Measurements from ENCODE around the gene SHB. TPM values are rescaled to one million over a fixed set of nuclear protein-coding genes. Genes with fewer than 3 reads are reported as not detected.

Gene SHB
- total and polyA plus RNA-seq, 2 donors (not counting 1 experiment from before 2014, with no cell fraction given) = 9.9 to 13.9 TPM

DNA sequence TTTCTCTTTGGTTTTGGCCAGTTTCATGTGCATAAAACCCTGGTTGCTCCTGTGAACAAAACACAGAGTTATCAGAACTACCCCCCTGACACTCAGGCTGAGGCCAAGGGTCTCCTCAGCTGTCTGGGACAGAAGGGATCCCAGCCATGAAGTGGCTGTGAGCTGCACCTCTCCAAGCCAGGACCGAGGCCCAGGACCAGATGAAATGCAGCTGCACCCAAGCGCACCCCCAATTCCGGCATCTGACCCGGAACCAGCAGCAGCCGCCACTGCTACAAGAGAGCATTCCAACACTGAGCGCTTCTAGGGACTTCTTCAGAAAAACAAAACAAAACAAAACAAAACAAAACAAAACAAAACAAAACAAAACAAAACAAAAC lies 149.1 kb downstream of the SHB start:
- Histone ChIP-seq H3K4me3 (replicated peaks in 1 of 4; ENCODE audit: control extremely low read depth in 1 of 4, insufficient read depth in 1 of 4, low read depth in 3 of 4, low read length in 4 of 4) (no peak overlapping the region), H3K27me3 (ENCODE audit: control insufficient read depth, insufficient read depth, low read length) (no peaks in the 10 kb centered on the region), H3K27ac (ENCODE audit: insufficient read depth, low read length) (no peak overlapping the region), H3K79me2 (ENCODE audit: control insufficient read depth, insufficient read depth, low read length) (no peaks in the 10 kb centered on the region), H3K9me3 (ENCODE audit: control insufficient read depth, insufficient read depth, low read depth, low read length) (no peaks in the 10 kb centered on the region), H3K36me3 (ENCODE audit: control insufficient read depth, insufficient read depth, low read length) (peaks cover 23% of the 10 kb centered on the region), H4K20me1 (ENCODE audit: control insufficient read depth, extremely low read depth, insufficient read depth, low read length) (no peaks in the 10 kb centered on the region), H2AFZ (ENCODE audit: low read length) (no peak overlapping the region), H3K4me1 (ENCODE audit: control insufficient read depth, extremely low read depth, insufficient read depth, low read length) (peaks cover 4% of the 10 kb centered on the region), H3K4me2 (ENCODE audit: extremely low read depth, insufficient read depth, low read length) (no peak overlapping the region), H3K9ac (ENCODE audit: insufficient read depth, low read length) (no peak overlapping the region)
- no peak for DNase-seq (ENCODE audit: low read depth in 2 of 2)
- no peak for TF ChIP-seq EZH2 (IDR thresholded peaks at IDR 0.05; ENCODE audit: low read length, missing control alignments)
- TF ChIP-seq, protein P1, sequence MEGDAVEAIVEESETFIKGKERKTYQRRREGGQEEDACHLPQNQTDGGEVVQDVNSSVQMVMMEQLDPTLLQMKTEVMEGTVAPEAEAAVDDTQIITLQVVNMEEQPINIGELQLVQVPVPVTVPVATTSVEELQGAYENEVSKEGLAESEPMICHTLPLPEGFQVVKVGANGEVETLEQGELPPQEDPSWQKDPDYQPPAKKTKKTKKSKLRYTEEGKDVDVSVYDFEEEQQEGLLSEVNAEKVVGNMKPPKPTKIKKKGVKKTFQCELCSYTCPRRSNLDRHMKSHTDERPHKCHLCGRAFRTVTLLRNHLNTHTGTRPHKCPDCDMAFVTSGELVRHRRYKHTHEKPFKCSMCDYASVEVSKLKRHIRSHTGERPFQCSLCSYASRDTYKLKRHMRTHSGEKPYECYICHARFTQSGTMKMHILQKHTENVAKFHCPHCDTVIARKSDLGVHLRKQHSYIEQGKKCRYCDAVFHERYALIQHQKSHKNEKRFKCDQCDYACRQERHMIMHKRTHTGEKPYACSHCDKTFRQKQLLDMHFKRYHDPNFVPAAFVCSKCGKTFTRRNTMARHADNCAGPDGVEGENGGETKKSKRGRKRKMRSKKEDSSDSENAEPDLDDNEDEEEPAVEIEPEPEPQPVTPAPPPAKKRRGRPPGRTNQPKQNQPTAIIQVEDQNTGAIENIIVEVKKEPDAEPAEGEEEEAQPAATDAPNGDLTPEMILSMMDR (conservative IDR thresholded peaks at IDR 0.05 in 1 of 2, IDR thresholded peaks at IDR 0.05 in 1 of 2; ENCODE audit: low read depth in 1 of 2, low read length in 2 of 2) = no peak

DNA sequence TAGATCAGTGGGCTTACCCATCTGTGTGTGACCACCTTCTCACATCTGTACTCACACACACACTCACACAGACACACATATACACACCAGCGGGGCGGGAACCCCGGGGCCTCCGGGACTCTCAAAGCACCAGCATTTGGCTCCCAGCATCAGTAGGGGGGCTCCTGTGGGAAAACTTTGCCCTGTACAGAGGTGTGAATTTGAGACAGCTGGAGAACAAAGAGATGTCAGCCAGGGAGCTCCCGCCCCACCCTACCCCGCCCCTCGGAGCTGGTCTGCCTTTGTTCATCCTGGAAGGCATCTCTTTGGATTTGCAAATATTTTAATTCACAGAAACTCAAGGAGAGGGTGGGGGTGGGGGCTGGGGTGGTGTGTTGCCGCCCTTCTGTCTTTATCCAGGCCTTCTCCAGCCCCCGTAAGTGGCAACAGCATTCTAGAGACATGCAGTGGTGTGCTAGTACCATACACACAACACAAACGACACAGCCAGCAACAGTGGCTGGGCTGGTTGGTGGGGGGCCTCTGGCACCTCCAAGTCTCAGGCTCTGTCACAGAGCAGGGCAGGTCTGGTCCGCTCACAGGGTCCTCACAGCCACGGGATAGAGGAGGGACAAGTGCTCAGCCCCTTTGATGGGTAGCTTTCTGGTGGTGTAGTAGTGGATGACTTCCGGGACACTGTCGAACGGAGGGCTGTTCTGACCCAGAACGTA lies 149.6 kb downstream of the SHB start:
- H3K27me3 ChIP-seq (ENCODE audit: control insufficient read depth, insufficient read depth, low read length) = no peaks in the 10 kb centered on the region
- no peaks in the 10 kb centered on the region for H3K9me3 ChIP-seq (ENCODE audit: control insufficient read depth, insufficient read depth, low read depth, low read length)
- H3K4me1 ChIP-seq (ENCODE audit: control insufficient read depth, extremely low read depth, insufficient read depth, low read length) = peaks cover 4% of the 10 kb centered on the region
- H3K9ac ChIP-seq (ENCODE audit: insufficient read depth, low read length) = no peak overlapping the region
- H2AFZ ChIP-seq (ENCODE audit: low read length) = no peak overlapping the region
- H3K4me2 ChIP-seq (ENCODE audit: extremely low read depth, insufficient read depth, low read length) = no peak overlapping the region
- H3K36me3 ChIP-seq (ENCODE audit: control insufficient read depth, insufficient read depth, low read length) = peaks cover 23% of the 10 kb centered on the region
- DNase-seq (ENCODE audit: low read depth in 2 of 2) = no peak
- H4K20me1 ChIP-seq (ENCODE audit: control insufficient read depth, extremely low read depth, insufficient read depth, low read length) = no peaks in the 10 kb centered on the region
- no peak for TF ChIP-seq EZH2 (IDR thresholded peaks at IDR 0.05; ENCODE audit: low read length, missing control alignments)
- TF ChIP-seq, protein P1 (conservative IDR thresholded peaks at IDR 0.05 in 1 of 2, IDR thresholded peaks at IDR 0.05 in 1 of 2; ENCODE audit: low read depth in 1 of 2, low read length in 2 of 2) = no peak
- no peak overlapping the region for H3K4me3 ChIP-seq (replicated peaks in 1 of 4; ENCODE audit: control extremely low read depth in 1 of 4, insufficient read depth in 1 of 4, low read depth in 3 of 4, low read length in 4 of 4)
- no peak overlapping the region for H3K27ac ChIP-seq (ENCODE audit: insufficient read depth, low read length)
- no peaks in the 10 kb centered on the region for H3K79me2 ChIP-seq (ENCODE audit: control insufficient read depth, insufficient read depth, low read length)

DNA sequence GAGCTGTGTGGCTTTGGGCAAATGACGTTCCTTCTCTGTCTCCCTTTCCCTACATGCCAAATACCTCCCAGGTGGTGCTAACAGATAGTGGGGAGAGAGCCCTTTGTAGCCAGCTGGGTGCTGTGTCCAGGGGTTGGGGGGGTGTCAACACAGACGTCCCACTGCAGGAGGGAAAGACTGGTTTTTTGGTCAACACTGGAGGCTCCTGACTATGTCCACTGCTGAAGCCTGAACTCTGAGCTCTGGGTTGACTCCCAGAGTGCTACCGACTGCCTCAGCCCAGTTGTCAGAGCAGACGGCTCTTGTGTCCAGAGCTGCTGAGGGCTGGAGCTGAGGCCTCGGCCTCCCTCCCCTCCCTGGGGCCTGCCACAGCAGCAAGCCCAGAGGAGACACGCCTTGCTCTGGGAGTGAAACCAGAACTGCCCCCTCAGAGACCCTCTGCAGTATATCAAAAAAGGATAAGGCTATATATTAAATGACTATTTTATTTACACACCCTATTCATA lies 150.3 kb downstream of the SHB start:
- Histone ChIP-seq H3K4me3 (replicated peaks in 1 of 4; ENCODE audit: control extremely low read depth in 1 of 4, insufficient read depth in 1 of 4, low read depth in 3 of 4, low read length in 4 of 4) (no peak overlapping the region), H4K20me1 (ENCODE audit: control insufficient read depth, extremely low read depth, insufficient read depth, low read length) (no peaks in the 10 kb centered on the region), H3K9me3 (ENCODE audit: control insufficient read depth, insufficient read depth, low read depth, low read length) (no peaks in the 10 kb centered on the region), H3K9ac (ENCODE audit: insufficient read depth, low read length) (no peak overlapping the region), H3K4me1 (ENCODE audit: control insufficient read depth, extremely low read depth, insufficient read depth, low read length) (peaks cover 4% of the 10 kb centered on the region), H3K27me3 (ENCODE audit: control insufficient read depth, insufficient read depth, low read length) (no peaks in the 10 kb centered on the region), H3K79me2 (ENCODE audit: control insufficient read depth, insufficient read depth, low read length) (no peaks in the 10 kb centered on the region), H3K27ac (ENCODE audit: insufficient read depth, low read length) (no peak overlapping the region), H3K36me3 (ENCODE audit: control insufficient read depth, insufficient read depth, low read length) (peaks cover 23% of the 10 kb centered on the region), H2AFZ (ENCODE audit: low read length) (no peak overlapping the region), H3K4me2 (ENCODE audit: extremely low read depth, insufficient read depth, low read length) (no peak overlapping the region)
- no peak for TF ChIP-seq EZH2 (IDR thresholded peaks at IDR 0.05; ENCODE audit: low read length, missing control alignments)
- TF ChIP-seq, protein P1 (conservative IDR thresholded peaks at IDR 0.05 in 1 of 2, IDR thresholded peaks at IDR 0.05 in 1 of 2; ENCODE audit: low read depth in 1 of 2, low read length in 2 of 2) = no peak
- DNase-seq (ENCODE audit: low read depth in 2 of 2) = no peak
